H7 (cell line): ENCODE results near the gene LYST. TPM values are rescaled to one million over a fixed set of nuclear protein-coding genes. Genes with fewer than 3 reads are reported as not detected.

Experiments
- DNase-seq: peaks from one replicate; pipeline ENCODE4 v3.0.0; 2012
- H3K27me3 ChIP-seq: 2 replicates; pipeline ENCODE4 v1.6.0; 2011; ENCODE audit warnings: mild to moderate bottlenecking, low read length; ENCODE audit not compliant: control insufficient read depth, insufficient read depth
- H3K36me3 ChIP-seq: replicated peaks from 2 replicates; pipeline ENCODE4 v1.5.1; 2011; ENCODE audit warnings: low read length; ENCODE audit not compliant: control insufficient read depth, insufficient read depth
- H3K4me3 ChIP-seq: 2 replicates; pipeline ENCODE4 v1.5.1; 2011; ENCODE audit warnings: low read depth, mild to moderate bottlenecking, control low read depth, low read length, moderate library complexity; ENCODE audit not compliant: insufficient read depth
- total RNA-seq: library from RNA; depleted of rRNA; stranded (reverse); fragments of >200 nt; shearing (Covaris generic); gene quantifications from 2 replicates; pipeline ENCODE4 v1.2.3, GENCODE V29; 2014

LYST gene
- total RNA-seq, 1 experiment from 2014 or later, result 3.4 TPM

GRCh38 chr1:235683653-235684052, 183.1 kb downstream of the LYST start:
- DNase-seq, result no peak
- Histone ChIP-seq H3K36me3 (peaks cover 5% of the 10 kb centered on the region), H3K27me3 (no peaks in the 10 kb centered on the region)

GRCh38 chr1:235682216-235682615, 184.5 kb downstream of the LYST start:
- no peak overlapping the region for H3K4me3 ChIP-seq
- peaks cover 3% of the 10 kb centered on the region for H3K36me3 ChIP-seq
- no peaks in the 10 kb centered on the region for H3K27me3 ChIP-seq
- no peak for DNase-seq

More at GRCh38 chr1:235683653-235684052, 183.1 kb downstream of the LYST start:
- no peak overlapping the region for H3K4me3 ChIP-seq

- Histone ChIP-seq H3K27me3 (no peaks in the 10 kb centered on the region), H3K36me3 (peaks cover 3% of the 10 kb centered on the region), H3K4me3 (no peak overlapping the region)
- DNase-seq, result no peak
Observed at GRCh38 chr1:235679644-235680043, 187.1 kb downstream of the LYST start.

GRCh38 chr1:235679005-235679404, 187.7 kb downstream of the LYST start:
- peaks cover 3% of the 10 kb centered on the region for H3K36me3 ChIP-seq
- no peaks in the 10 kb centered on the region for H3K27me3 ChIP-seq
- DNase-seq, result no peak
- H3K4me3 ChIP-seq, result no peak overlapping the region

GRCh38 chr1:235675152-235675890, 191.4 kb downstream of the LYST start:
- no peaks in the 10 kb centered on the region for H3K27me3 ChIP-seq
- H3K36me3 ChIP-seq, result peaks cover 1% of the 10 kb centered on the region
- DNase-seq, result no peak
- H3K4me3 ChIP-seq, result no peak overlapping the region

GRCh38 chr1:235673981-235674380, 192.7 kb downstream of the LYST start:
- no peak for DNase-seq

GRCh38 chr1:235671992-235672391, 194.7 kb downstream of the LYST start:
- H3K4me3 ChIP-seq, result peak overlapping the region; percentile 48; the same call in 1 of the 2 replicates
- H3K36me3 ChIP-seq, result no peaks in the 10 kb centered on the region; the same call in 1 of the 2 replicates
- no peaks in the 10 kb centered on the region for H3K27me3 ChIP-seq
- no peak for DNase-seq

More at GRCh38 chr1:235673981-235674380, 192.7 kb downstream of the LYST start:
- Histone ChIP-seq H3K27me3 (no peaks in the 10 kb centered on the region), H3K36me3 (no peaks in the 10 kb centered on the region; the same call in none of the 2 replicates), H3K4me3 (no peak overlapping the region)

GRCh38 chr1:235670157-235670776, 196.4 kb downstream of the LYST start:
- H3K4me3 ChIP-seq, result peak overlapping the region; percentile 48; the same call in 1 of the 2 replicates
- H3K36me3 ChIP-seq, result no peaks in the 10 kb centered on the region; the same call in 1 of the 2 replicates
- no peaks in the 10 kb centered on the region for H3K27me3 ChIP-seq
- no peak for DNase-seq

GRCh38 chr1:235669277-235669676, 197.4 kb downstream of the LYST start:
- DNase-seq, result no peak
- Histone ChIP-seq H3K4me3 (no peak overlapping the region), H3K27me3 (no peaks in the 10 kb centered on the region), H3K36me3 (no peaks in the 10 kb centered on the region; the same call in 1 of the 2 replicates)

- no peak overlapping the region for H3K4me3 ChIP-seq
- H3K36me3 ChIP-seq, result no peaks in the 10 kb centered on the region
- no peaks in the 10 kb centered on the region for H3K27me3 ChIP-seq
- no peak for DNase-seq
Observed at GRCh38 chr1:235663628-235664027, 203.1 kb downstream of the LYST start.

GRCh38 chr1:235661568-235661967, 205.1 kb downstream of the LYST start:
- Histone ChIP-seq H3K36me3 (no peaks in the 10 kb centered on the region), H3K27me3 (no peaks in the 10 kb centered on the region), H3K4me3 (no peak overlapping the region)
- no peak for DNase-seq

- H3K4me3 ChIP-seq, result no peak overlapping the region
- H3K36me3 ChIP-seq, result no peaks in the 10 kb centered on the region
- DNase-seq, result no peak
- no peaks in the 10 kb centered on the region for H3K27me3 ChIP-seq
Observed at GRCh38 chr1:235659186-235659771, 207.4 kb downstream of the LYST start.

GRCh38 chr1:235657747-235658526, 208.8 kb downstream of the LYST start:
- H3K36me3 ChIP-seq, result no peaks in the 10 kb centered on the region
- H3K4me3 ChIP-seq, result no peak overlapping the region
- DNase-seq, result no peak
- no peaks in the 10 kb centered on the region for H3K27me3 ChIP-seq

- DNase-seq, result no peak
- Histone ChIP-seq H3K4me3 (no peak overlapping the region), H3K27me3 (no peaks in the 10 kb centered on the region; the same call in 1 of the 2 replicates), H3K36me3 (no peaks in the 10 kb centered on the region)
Observed at GRCh38 chr1:235657269-235657668, 209.4 kb downstream of the LYST start.
